Ovary (tissue), 3 donors: Measurements from ENCODE around the gene IL10.

Source experiments
- CTCF ChIP-seq, 3 donors: fragments of 450-650 bp in 2 of 3; fragments of 200-600 bp in 1 of 3; IDR thresholded peaks; one replicate each; pipeline versions ENCODE4 v1.5.1 to v1.8.0; 2016 to 2022; ENCODE audit warnings: antibody characterized with exemption in 3 of 3, mild to moderate bottlenecking in 1 of 3
- POLR2A ChIP-seq: fragments of 450-650 bp; IDR thresholded peaks from one replicate; pipeline ENCODE4 v1.6.1; 2017; ENCODE audit warnings: antibody characterized with exemption, mild to moderate bottlenecking, moderate library complexity
- donor health status: DM: no; HTN: no; CAD: no.

GRCh38 chr1:206757524-206758266 is 14.6 kb downstream of the IL10 start:
- TF ChIP-seq CTCF (IDR thresholded peaks at IDR 0.05) (no peak), POLR2A (no peak)
